ENCODE data around the gene CYTH4.

- TF ChIP-seq CTCF (IDR thresholded peaks at IDR 0.05; ENCODE audit: poor library complexity, severe bottlenecking) (no peak), REST (IDR thresholded peaks at IDR 0.05; ENCODE audit: borderline replicate concordance) (no peak)
Observed at GRCh38 chr22:37240941-37241320, 41.4 kb upstream of the CYTH4 start.

Data from neural cell (in vitro differentiated cells).